HepG2 (cell line): ENCODE results near the gene FCGR1A. TPM values are rescaled to one million over a fixed set of nuclear protein-coding genes. Genes with fewer than 3 reads are reported as not detected.

Experiments
- polyA plus RNA-seq, 8 experiments: library from polyadenylated mRNA; depleted of rRNA in 3 of 8; stranded (reverse) in 7 of 8; unstranded in 1 of 8; fragments of >200 nt; fragmentation: Illumina TruSeq in 4 of 8; extraction: Trizol in 4 of 8; gene quantifications; 2 replicates each; pipeline versions ENCODE4 v1.2.1 to v1.2.3, GENCODE V29; 2011 to 2016; ENCODE audit warnings: low read depth in 4 of 8, missing spikeins in 1 of 8, mixed read lengths in 1 of 8; ENCODE audit not compliant: insufficient read depth in 1 of 8
- total RNA-seq, 5 experiments: library from RNA; depleted of rRNA; stranded (reverse); fragments of >200 nt; fragmentation: Illumina TruSeq; extraction: Trizol; gene quantifications; 2 replicates each; pipeline ENCODE4 v1.2.3, GENCODE V29; 2016; ENCODE audit warnings: low read depth in 1 of 5

FCGR1A gene
- total and polyA plus RNA-seq, 2 of the 13 experiments (the other 11 are each of a cell fraction or from before 2014, with no cell fraction given), result not detected

Other genes with a start within 250 kb of the FCGR1A start
- gene PPIAL4C, start 198.8 kb upstream of the FCGR1A start, total RNA-seq (2016; rRNA removed; fragmentation: Illumina TruSeq; extraction: Trizol), result 0.41 TPM in 1 of 2 replicates, not detected in the other
- gene PPIAL4C, start 198.8 kb upstream of the FCGR1A start, polyA plus RNA-seq (2011; rRNA removed), result not detected in 2 replicates
- gene BOLA1, start 116.9 kb downstream of the FCGR1A start, total RNA-seq (2016; rRNA removed; fragmentation: Illumina TruSeq; extraction: Trizol), result 3.1 and 4.2 TPM in 2 replicates
- 2.9 and 3.2 TPM in 2 replicates for gene BOLA1, start 116.9 kb downstream of the FCGR1A start, polyA plus RNA-seq (2011; rRNA removed)
- 0.45 and 0.84 TPM in 2 replicates for gene SV2A, start 135.2 kb downstream of the FCGR1A start, total RNA-seq (2016; rRNA removed; fragmentation: Illumina TruSeq; extraction: Trizol)
- 1.9 and 3.3 TPM in 2 replicates for gene SV2A, start 135.2 kb downstream of the FCGR1A start, polyA plus RNA-seq (2011; rRNA removed)
- gene SF3B4, start 145.1 kb downstream of the FCGR1A start, total RNA-seq (2016; rRNA removed; fragmentation: Illumina TruSeq; extraction: Trizol), result 14.8 and 24.6 TPM in 2 replicates
- 13.8 and 14.6 TPM in 2 replicates for gene SF3B4, start 145.1 kb downstream of the FCGR1A start, polyA plus RNA-seq (2011; rRNA removed)
- 0.27 and 0.49 TPM in 2 replicates for gene MTMR11, start 154.2 kb downstream of the FCGR1A start, total RNA-seq (2016; rRNA removed; fragmentation: Illumina TruSeq; extraction: Trizol)
- gene MTMR11, start 154.2 kb downstream of the FCGR1A start, polyA plus RNA-seq (2011; rRNA removed), result 2.8 and 4.0 TPM in 2 replicates
- gene OTUD7B, start 228.0 kb downstream of the FCGR1A start, total RNA-seq (2016; rRNA removed; fragmentation: Illumina TruSeq; extraction: Trizol), result 11.2 and 13.2 TPM in 2 replicates
- 5.1 and 6.9 TPM in 2 replicates for gene OTUD7B, start 228.0 kb downstream of the FCGR1A start, polyA plus RNA-seq (2011; rRNA removed)